SH-SY5Y (cell line): ENCODE results near the gene SLC1A4.
A peak's percentile ranks its signal among the peaks of the same experiment; 100 is the strongest.

Source experiments
- GATA2 ChIP-seq: IDR thresholded peaks from 2 replicates; pipeline ENCODE4 v1.6.1; 2011; ENCODE audit warnings: mild to moderate bottlenecking, low read depth, low read length
- GATA3 ChIP-seq: IDR thresholded peaks from 2 replicates; pipeline ENCODE4 v1.6.1; 2011; ENCODE audit warnings: low read depth, mild to moderate bottlenecking, low read length, moderate library complexity

Gene SLC1A4

DNA sequence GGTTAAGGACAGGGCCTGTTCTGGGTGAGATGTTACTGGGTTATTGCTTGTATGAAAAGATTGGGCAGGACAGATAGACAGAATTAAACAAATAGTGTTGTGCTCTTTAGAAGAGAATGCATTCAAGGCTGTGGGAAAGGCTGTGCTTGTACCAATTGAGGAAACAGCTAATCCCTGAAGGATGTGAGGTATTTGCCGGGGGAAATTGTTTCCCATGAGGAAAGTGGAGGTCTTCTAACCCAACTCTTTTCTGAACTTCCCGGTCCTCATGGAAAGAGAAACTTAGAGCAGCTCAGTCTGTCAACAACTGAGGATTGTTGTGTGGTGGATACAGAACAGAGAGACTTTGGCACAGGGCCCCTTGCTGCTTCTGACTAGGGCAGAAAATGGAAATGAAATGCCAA, 9.5 kb downstream of the SLC1A4 start:
- TF ChIP-seq GATA2 (no peak), GATA3 (no peak)

DNA sequence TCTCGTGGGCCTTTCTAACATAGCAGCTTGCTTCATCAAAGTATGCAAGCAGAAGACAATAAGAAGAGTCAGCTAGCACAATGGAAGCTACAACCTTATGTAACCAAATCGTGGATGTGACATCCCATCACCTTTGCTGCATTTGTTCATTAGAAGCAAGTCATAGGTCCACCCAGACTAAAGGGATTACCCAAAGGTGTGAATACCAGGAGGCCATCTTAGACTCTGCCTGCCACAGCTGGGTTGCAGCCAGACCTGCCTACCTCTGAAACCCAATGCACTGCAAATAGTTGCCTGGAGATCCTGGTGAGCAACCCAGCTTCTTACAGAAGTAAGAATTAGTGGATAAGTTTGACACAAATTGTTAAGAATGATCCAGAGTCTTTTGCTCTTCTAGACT, 10.6 kb downstream of the SLC1A4 start:
- TF ChIP-seq GATA2, result no peak
- no peak for TF ChIP-seq GATA3

- TF ChIP-seq GATA3 (no peak), GATA2 (no peak)
Measured at GRCh38 chr2:65000644-65001043, 11.4 kb downstream of the SLC1A4 start.

DNA sequence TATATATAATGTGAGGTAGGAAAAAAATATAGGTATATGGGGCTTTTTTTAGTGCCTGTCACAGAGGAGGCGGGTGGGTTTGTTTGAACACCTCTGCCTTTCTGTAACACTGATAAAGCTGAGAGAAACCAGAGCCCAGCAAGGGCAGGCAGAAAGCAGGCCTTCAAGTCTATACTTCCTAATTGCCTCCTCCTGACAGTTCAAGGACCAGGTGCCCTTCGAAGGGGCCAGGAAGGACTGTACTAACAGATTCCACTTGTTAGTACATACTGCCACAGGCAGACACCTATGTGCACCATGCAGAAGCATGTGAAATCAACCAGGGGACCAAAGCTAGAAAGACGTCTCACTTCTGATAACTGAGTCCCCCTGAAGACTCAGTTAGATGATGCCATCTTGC, 13.8 kb downstream of the SLC1A4 start:
- no peak for TF ChIP-seq GATA3
- TF ChIP-seq GATA2, result no peak

DNA sequence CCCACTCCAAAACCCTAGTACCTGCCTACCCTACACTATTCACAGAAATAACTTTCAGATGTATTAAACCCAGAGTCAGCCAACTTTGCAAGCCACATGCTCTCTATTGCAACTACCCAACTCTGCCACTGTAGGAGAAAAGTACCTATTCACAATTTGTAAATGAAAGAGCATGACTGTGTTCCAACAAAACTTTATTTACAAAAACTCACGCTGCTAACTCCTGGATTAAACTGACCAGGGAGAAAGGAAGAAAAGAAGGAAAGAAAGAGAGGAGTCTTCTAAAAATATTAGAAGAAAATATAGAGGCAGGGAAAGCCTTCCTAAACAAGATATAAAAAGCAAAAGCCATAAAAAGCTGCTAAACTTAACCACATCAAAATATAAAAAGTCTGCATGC, 24.6 kb downstream of the SLC1A4 start:
- TF ChIP-seq GATA3, result no peak
- no peak for TF ChIP-seq GATA2

GRCh38 chr2:65015731-65016130, 26.5 kb downstream of the SLC1A4 start:
- TF ChIP-seq GATA2, result no peak

DNA sequence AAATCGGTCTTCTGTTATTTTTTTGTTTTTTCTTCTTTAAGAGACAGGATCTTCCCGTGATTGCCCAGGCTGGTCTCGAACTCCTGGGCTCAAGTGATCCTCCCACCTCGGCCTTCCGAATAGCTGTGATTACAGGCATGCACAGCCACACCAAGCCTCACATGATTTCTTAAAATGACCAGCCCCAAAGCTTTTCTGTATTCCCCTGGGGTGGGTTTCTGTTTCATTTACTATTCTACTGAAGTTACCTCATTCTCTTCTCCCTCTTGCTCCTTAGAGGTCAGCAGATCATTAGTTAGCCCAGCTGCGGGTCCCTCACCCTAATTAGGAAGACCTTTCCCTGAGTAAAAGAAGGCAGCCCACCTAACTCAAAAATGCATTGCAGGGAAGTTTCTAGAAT, 27.6 kb downstream of the SLC1A4 start:
- TF ChIP-seq GATA2, result no peak
- TF ChIP-seq GATA3, result no peak

GRCh38 chr2:65017335-65017734, 28.1 kb downstream of the SLC1A4 start:
- no peak for TF ChIP-seq GATA3
- no peak for TF ChIP-seq GATA2

GRCh38 chr2:65018141-65018582, 29.0 kb downstream of the SLC1A4 start:
- TF ChIP-seq GATA2 (no peak), GATA3 (no peak)

DNA sequence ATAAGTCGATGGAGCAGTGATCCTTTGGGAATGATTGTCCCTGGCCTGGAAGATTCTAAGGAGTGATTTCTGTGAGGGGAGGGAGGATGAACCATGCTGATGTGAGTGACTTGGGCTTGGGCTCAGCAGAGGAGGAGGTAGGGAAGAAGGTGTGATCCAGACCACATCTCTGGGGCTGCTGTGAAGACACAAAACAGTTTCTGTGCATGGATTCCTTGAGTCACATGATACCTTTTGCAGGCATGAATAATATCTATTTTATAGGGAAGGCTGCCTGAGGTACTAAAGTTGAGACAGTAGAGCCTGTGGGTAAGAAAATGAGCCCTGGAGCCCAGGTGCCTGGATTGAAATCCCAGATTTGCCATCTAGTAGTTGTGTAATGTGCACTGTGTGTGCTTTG, 29.8 kb downstream of the SLC1A4 start:
- TF ChIP-seq GATA3 (no peak), GATA2 (no peak)

DNA sequence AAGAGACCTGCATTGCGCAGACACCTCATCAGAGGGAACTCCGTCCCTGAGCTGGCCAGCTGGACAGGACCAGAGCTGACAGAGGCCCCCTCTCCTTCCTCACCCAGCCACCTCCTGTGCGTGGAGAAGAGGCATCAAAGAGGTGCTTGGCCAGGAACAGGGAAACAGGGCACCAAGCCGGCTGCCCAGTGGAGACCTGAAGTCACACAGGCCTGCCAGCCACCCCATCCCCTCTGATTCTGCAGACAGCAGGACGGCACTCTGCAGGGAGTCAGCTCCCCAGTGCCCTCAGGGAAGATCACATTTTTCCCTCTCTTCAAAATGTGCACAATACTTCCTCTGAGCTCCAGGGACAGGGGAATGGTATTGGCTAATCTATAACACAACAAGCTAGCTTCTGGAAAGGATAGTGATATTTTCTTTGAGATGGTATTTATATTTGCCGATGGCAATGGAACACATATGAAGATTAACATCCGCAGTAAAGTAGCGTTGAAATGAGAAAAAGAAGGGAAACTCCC, 30.5 kb downstream of the SLC1A4 start:
- TF ChIP-seq GATA3, result no peak
- no peak for TF ChIP-seq GATA2

GRCh38 chr2:65020943-65021528, 31.8 kb downstream of the SLC1A4 start:
- TF ChIP-seq GATA2, result no peak
- no peak for TF ChIP-seq GATA3

DNA sequence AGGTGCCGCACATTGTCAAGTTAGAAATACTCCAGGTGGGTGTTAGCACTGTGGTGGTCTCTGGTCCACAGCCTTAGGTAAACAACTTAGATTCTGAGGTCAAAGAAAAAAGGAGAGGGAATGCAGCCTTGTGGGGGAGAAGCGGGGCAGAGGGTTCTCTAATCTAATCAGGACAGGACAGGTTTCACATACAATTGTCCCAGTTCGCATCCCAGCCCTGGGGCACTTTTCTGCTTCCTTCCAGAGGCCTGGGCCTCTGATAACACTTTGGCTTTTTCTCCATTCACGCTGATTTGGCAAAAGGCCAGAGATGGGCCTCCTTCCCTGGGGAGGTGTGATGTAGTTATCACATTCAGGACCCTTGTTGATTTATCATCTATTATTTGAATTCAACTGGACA, 32.5 kb downstream of the SLC1A4 start:
- TF ChIP-seq GATA3, result no peak
- TF ChIP-seq GATA2, result peak; percentile 75

GRCh38 chr2:65022189-65022588, 33.0 kb downstream of the SLC1A4 start:
- no peak for TF ChIP-seq GATA3
- TF ChIP-seq GATA2, result no peak

DNA sequence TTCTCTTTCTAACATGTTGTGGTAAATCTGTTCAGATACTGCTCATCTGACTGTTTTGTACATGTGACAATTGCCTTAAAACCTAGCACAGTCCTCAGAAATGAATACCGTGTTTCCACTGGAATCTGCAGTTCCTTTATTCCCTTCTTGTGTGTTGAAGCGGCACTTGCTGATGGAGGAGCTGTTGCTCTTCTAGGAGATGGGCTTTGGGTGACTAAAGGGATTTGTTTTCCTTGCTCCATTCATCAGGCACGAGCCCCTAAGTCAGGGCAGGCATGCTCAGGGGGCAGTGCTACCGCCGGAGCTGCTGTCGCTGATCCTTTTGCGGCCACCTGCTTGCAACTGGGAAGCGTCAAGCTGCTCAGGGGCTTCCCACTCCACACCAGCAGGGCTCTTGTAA, 34.5 kb downstream of the SLC1A4 start:
- no peak for TF ChIP-seq GATA3
- TF ChIP-seq GATA2, result no peak
